Colonic mucosa (tissue), 4 donors: ENCODE results near the gene ALG12. TPM values are rescaled to one million over a fixed set of nuclear protein-coding genes. Genes with fewer than 3 reads are reported as not detected.
A peak's percentile ranks its signal among the peaks of the same experiment; 100 is the strongest.

Source experiments
- DNase-seq: peaks from one replicate; pipeline ENCODE4 v3.0.0-alpha.2; 2020
- H3K27ac ChIP-seq: fragments of 200-600 bp; one replicate; pipeline ENCODE4 v1.8.0; 2021
- H3K27me3 ChIP-seq: fragments of 200-600 bp; one replicate; pipeline ENCODE4 v1.8.0; 2021
- H3K36me3 ChIP-seq: fragments of 200-600 bp; one replicate; pipeline ENCODE4 v1.8.0; 2021
- H3K4me1 ChIP-seq: fragments of 200-600 bp; one replicate; pipeline ENCODE4 v1.8.0; 2021; ENCODE audit warnings: mild to moderate bottlenecking
- H3K4me3 ChIP-seq: fragments of 200-600 bp; one replicate; pipeline ENCODE4 v1.8.0; 2021
- H3K9ac ChIP-seq, 2 donors: one replicate each; pipeline ENCODE4 v1.7.0; 2013; ENCODE audit warnings: control low read depth in 2 of 2, low read depth in 2 of 2, low read length in 2 of 2
- H3K9me3 ChIP-seq: fragments of 200-600 bp; one replicate; pipeline ENCODE4 v1.8.0; 2021
- intact Hi-C: fragments of 100-400 bp; cut with DNase I; formaldehyde crosslinking; loops from one replicate; pipeline ENCODE4 v1.14.1; 2022
- total RNA-seq, 2 donors: library from RNA; stranded (reverse); fragmentation: NEBNext Ultra II Directional in 1 of 2; extraction: Animal tissue kit (Norgen Biotek cat#: 25700) in 1 of 2; gene quantifications; one replicate each; pipeline ENCODE4 v1.2.1, GENCODE V29; 2021
- TF ChIP-seq, protein P1 (sequence below): fragments of 200-600 bp; IDR thresholded peaks from one replicate; pipeline ENCODE4 v1.8.0; 2022; ENCODE audit warnings: antibody characterized with exemption, mild to moderate bottlenecking
- donor health status: healthy.
- donor health status: DM: no; HTN: no; CAD: no.
- donor health status: DM: no; HTN: no; CAD: no.

Gene ALG12
- total RNA-seq, 2 donors from 2014 or later, result 17.8 to 43.5 TPM

DNA sequence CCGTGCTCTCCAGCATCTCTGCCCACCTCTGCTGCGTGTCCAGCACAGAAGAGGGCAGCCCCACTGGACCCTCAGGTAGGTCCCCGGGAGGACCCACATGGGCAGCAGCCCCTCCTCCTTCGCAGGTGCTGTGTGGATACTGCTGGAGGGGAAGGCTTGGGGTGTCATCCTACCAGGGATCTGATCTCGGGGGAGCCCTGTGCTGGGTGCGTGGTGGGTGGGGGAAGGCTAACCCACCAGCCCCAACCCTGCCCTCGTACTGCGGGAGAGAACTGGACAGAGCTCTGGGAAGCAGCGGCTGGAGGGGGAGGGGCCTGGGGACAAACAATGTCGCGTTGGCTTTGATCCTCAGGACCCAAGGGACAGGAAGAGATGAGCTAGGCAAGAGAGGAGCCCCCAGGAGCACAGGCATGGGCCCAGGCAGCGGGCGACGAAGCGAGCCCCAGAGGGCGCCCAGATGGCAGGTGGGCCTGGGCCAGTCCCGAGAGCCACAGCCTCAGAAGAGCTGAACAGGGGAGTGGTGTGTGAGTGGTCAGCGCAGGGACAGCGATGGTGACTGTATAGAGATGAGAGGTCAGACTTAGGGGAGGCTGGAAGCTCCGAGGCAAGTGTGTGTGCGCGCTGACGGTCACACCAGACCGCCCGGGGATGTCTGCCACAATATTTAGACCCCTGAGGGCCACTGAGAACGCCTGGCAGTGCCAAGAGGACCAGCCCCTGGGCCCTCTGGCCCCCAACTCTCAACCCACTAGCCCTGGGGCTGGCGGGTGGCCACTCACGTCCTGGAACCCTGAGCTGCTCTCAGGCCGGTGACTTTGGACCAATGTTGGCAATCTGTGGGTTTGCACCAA lies 40.9 kb upstream of the ALG12 start:
- no peaks in the 10 kb centered on the region for H3K9me3 ChIP-seq
- peaks cover 18% of the 10 kb centered on the region for H3K4me1 ChIP-seq
- peak overlapping the region; percentile 96 for H3K27ac ChIP-seq
- peaks cover 14% of the 10 kb centered on the region for H3K36me3 ChIP-seq
- intact Hi-C loops, result no loop called here
- TF ChIP-seq, protein P1, sequence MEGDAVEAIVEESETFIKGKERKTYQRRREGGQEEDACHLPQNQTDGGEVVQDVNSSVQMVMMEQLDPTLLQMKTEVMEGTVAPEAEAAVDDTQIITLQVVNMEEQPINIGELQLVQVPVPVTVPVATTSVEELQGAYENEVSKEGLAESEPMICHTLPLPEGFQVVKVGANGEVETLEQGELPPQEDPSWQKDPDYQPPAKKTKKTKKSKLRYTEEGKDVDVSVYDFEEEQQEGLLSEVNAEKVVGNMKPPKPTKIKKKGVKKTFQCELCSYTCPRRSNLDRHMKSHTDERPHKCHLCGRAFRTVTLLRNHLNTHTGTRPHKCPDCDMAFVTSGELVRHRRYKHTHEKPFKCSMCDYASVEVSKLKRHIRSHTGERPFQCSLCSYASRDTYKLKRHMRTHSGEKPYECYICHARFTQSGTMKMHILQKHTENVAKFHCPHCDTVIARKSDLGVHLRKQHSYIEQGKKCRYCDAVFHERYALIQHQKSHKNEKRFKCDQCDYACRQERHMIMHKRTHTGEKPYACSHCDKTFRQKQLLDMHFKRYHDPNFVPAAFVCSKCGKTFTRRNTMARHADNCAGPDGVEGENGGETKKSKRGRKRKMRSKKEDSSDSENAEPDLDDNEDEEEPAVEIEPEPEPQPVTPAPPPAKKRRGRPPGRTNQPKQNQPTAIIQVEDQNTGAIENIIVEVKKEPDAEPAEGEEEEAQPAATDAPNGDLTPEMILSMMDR, result no peak
- peak overlapping the region; percentile 62 for H3K4me3 ChIP-seq
- peak overlapping the region; percentile 94 to 95 for H3K9ac ChIP-seq
- DNase-seq, result no peak
- H3K27me3 ChIP-seq, result no peaks in the 10 kb centered on the region

DNA sequence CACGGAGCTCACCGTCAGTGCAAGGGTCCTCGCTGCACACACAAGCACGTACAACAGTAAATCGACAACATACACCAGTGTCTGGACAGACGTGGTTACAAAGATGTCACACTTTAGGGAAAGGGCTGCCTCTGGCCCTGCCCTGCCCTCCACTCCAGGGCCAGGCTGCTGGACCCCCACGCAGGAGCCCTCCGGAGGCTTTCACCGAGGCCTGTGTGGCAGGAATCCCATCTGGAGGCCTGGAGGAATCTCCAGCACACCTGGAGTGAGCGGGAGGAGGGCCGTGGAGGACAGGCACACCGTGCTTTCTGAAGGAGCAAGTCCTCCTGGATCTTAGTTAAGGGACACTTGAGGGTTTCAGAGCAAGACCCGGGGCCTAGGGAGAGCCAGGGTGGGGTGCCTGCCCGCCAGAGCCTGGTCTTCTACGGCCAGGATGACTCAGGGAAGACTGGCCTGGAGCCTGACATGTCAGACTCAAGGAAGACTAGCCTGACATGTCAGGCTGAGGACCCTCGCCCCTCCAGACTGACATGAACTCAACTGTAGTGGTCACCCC lies 40.2 kb upstream of the ALG12 start:
- Histone ChIP-seq H3K27me3 (no peaks in the 10 kb centered on the region), H3K27ac (no peak overlapping the region), H3K4me1 (peaks cover 11% of the 10 kb centered on the region), H3K36me3 (peaks cover 8% of the 10 kb centered on the region), H3K9me3 (no peaks in the 10 kb centered on the region), H3K4me3 (no peak overlapping the region), H3K9ac (peak overlapping the region in 1 of 2 donors; percentile 95)
- TF ChIP-seq, protein P1, result no peak
- DNase-seq, result no peak
- intact Hi-C loops, result no loop called here

DNA sequence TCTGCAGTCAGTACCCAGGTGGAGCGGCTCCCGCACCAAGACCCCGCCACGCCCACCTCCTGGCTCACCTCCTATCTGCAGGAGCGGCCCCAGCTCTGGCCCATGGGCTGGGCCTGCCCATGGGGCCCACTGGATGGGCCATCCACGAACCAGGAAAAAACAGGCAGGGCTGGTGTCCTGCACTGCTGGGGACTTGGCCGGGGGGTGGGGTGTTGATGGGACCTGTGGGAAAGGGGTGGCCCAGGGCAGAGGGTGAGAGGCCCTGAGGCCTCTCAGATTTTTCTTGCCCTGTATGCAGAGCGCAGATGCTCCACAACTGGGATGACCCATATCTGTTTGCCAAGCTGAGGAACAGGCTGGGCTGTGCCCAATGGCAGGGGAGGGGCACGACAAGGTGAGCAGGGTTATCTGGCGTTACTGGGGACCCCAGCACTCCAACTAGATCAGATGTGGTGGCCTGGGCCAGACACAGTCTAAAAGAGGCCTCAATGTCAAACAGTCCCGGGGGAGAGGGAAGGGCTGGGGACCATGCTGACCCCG lies 39.7 kb upstream of the ALG12 start:
- DNase-seq, result no peak
- Histone ChIP-seq H3K4me3 (no peak overlapping the region), H3K36me3 (peaks cover 5% of the 10 kb centered on the region), H3K9me3 (no peaks in the 10 kb centered on the region), H3K27ac (no peak overlapping the region), H3K4me1 (peaks cover 10% of the 10 kb centered on the region), H3K27me3 (no peaks in the 10 kb centered on the region), H3K9ac (peak overlapping the region in 1 of 2 donors; percentile 34)
- TF ChIP-seq, protein P1, result no peak
- intact Hi-C loops, result no loop called here

DNA sequence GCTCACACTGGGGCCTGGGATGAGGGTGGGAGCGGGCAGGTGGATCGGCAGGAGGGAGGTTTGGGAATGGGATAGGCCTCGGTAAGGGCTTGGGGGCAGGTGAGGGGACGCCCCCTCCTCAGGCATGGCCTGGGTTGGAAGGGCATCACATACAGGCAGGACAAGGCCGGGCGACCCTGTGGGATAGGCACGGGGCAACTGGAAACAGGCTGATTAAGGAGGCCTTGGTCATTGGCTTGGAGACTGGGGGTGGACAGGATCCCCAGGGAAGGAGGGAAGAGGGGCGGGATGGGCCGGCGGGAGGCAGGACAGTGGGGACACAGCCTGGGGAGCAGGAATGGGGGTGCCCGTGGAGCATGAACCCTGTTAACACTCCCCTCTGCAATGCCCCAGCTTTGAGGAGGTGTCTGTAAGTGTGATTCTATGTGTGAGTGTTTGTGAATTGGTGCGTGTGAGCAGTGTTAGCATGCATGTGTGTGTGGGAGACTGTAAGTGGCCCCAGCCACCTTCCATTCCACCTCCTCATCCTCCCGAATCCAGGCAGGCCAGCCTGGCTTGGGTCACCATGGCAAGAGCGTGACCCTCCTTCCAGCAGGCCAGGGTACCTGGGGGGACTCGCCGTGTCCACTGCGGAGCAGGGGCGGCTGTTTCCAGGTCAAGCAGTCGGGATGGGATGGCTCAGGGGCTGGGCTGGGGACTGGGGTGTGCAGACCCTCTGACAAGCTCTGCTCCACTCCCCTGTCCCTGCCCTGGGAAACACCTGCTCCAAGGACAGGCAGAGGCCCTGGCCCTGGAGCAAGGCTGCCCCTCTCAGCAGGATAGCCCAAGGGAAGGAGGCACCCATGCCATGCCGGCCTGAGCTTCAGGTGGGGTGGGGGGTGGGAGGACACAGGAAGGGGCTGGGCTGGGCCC lies 38.9 kb upstream of the ALG12 start:
- intact Hi-C loops, result no loop called here
- H3K9ac ChIP-seq, result peak overlapping the region in 1 of 2 donors; percentile 8
- no peak for DNase-seq
- no peak overlapping the region for H3K27ac ChIP-seq
- H3K4me1 ChIP-seq, result peaks cover 16% of the 10 kb centered on the region
- no peak overlapping the region for H3K4me3 ChIP-seq
- no peaks in the 10 kb centered on the region for H3K27me3 ChIP-seq
- TF ChIP-seq, protein P1, result no peak
- H3K9me3 ChIP-seq, result no peaks in the 10 kb centered on the region
- H3K36me3 ChIP-seq, result peaks cover 5% of the 10 kb centered on the region

DNA sequence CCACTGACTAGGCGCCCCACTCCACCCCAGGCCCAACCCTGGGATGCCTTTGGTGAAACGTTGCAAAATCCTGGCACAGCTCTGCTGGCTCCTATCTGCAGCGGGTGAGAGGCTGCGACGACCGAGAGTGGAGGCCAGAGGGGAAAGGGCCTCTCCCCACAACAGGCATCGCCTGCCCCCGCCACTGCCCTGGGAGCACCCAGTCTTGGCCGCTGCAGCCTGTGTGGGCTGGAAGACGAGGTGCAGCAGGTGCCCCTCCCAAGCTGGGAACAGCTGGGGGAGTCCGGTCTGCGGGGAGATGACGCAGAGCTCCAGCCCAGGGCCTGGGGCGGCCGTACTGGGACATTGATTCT lies 38.2 kb upstream of the ALG12 start:
- H3K9ac ChIP-seq, result no peak overlapping the region

More for the DNA sequence above, 38.2 kb upstream of the ALG12 start:
- no peaks in the 10 kb centered on the region for H3K36me3 ChIP-seq
- H3K27ac ChIP-seq, result no peak overlapping the region
- DNase-seq, result no peak
- no peaks in the 10 kb centered on the region for H3K9me3 ChIP-seq
- TF ChIP-seq, protein P1, result no peak
- intact Hi-C loops, result no loop called here
- peaks cover 22% of the 10 kb centered on the region for H3K4me1 ChIP-seq
- H3K4me3 ChIP-seq, result no peak overlapping the region
- no peaks in the 10 kb centered on the region for H3K27me3 ChIP-seq
